Activated T-helper 1 cell treated with anti-CD3 and anti-CD28 coated beads, Interleukin-12 subunit alpha, Interleukin-12 subunit beta, Interleukin-2, Interleukin-4 antibody, amounts not matched to agents 30 ng/mL and 10 ng/mL and 1 ng/mL, durations not matched to agents 14 hours and 24 hours and 36 hours (primary cell): Measurements from ENCODE around the gene DGKG. TPM values are rescaled to one million over a fixed set of nuclear protein-coding genes. Genes with fewer than 3 reads are reported as not detected.
A peak's percentile ranks its signal among the peaks of the same experiment; 100 is the strongest.

Experiments used
- DNase-seq: peaks from one replicate; pipeline ENCODE4 v3.0.0; 2021; ENCODE audit warnings: low spot score
- H3K27ac Mint-ChIP-seq: one replicate; pipeline ENCODE4 v1.8.0; 2021; ENCODE audit warnings: mild to moderate bottlenecking, mixed read lengths
- H3K27me3 Mint-ChIP-seq: one replicate; pipeline ENCODE4 v1.8.0; 2022; ENCODE audit warnings: mild to moderate bottlenecking, moderate library complexity, mixed read lengths; ENCODE audit not compliant: insufficient read depth
- H3K36me3 Mint-ChIP-seq: one replicate; pipeline ENCODE4 v1.8.0; 2021; ENCODE audit warnings: low read depth, mixed read lengths
- H3K4me1 Mint-ChIP-seq: one replicate; pipeline ENCODE4 v1.8.0; 2021; ENCODE audit warnings: low read depth, mixed read lengths
- H3K4me3 Mint-ChIP-seq: one replicate; pipeline ENCODE4 v1.8.0; 2021; ENCODE audit warnings: mild to moderate bottlenecking, moderate library complexity, mixed read lengths
- H3K9me3 Mint-ChIP-seq: one replicate; pipeline ENCODE4 v1.8.0; 2021; ENCODE audit warnings: mixed read lengths
- intact Hi-C: fragments of 100-400 bp; cut with micrococcal nuclease; formaldehyde crosslinking; loops from one replicate; pipeline ENCODE4 v1.15.1; 2024
- total RNA-seq: library from RNA; stranded (reverse); gene quantifications from 2 replicates; pipeline ENCODE4 v1.2.3, GENCODE V29; 2022

The DGKG gene
- total RNA-seq, 1 donor from 2014 or later: 0.26 TPM

GRCh38 chr3:186109897-186110803 is 251.9 kb downstream of the DGKG start:
- Mint-ChIP-seq H3K9me3 (no peaks in the 10 kb centered on the region), H3K27me3 (peaks cover 81% of the 10 kb centered on the region), H3K27ac (no peak overlapping the region), H3K4me3 (peak overlapping the region; percentile 90), H3K4me1 (peaks cover 42% of the 10 kb centered on the region), H3K36me3 (peaks cover 7% of the 10 kb centered on the region)
- no peak for DNase-seq
- intact Hi-C loops: loop anchor here (1.0 to 5.0 kb wide), 15 partner anchors 43 to 1022 kb away; partner anchors contain the start of genes DGKG, EIF4A2, TBCCD1 and TRA2B

GRCh38 chr3:186108941-186109865 is 252.8 kb downstream of the DGKG start, which contains the start of gene ETV5:
Gene ETV5, minus strand, starts transcription at chr3:186109089. Its CDS starts 3,221 bp downstream, at chr3:186105868.
- H3K27ac Mint-ChIP-seq: peak within 1 kb of the TSS; percentile 87
- intact Hi-C loops: loop anchor here (1.0 to 5.0 kb wide), 14 partner anchors 44 to 1023 kb away; partner anchors contain the start of genes DGKG, EIF4A2, TBCCD1 and TRA2B
- H3K4me3 Mint-ChIP-seq: peak within 1 kb of the TSS; percentile 90

DNA sequence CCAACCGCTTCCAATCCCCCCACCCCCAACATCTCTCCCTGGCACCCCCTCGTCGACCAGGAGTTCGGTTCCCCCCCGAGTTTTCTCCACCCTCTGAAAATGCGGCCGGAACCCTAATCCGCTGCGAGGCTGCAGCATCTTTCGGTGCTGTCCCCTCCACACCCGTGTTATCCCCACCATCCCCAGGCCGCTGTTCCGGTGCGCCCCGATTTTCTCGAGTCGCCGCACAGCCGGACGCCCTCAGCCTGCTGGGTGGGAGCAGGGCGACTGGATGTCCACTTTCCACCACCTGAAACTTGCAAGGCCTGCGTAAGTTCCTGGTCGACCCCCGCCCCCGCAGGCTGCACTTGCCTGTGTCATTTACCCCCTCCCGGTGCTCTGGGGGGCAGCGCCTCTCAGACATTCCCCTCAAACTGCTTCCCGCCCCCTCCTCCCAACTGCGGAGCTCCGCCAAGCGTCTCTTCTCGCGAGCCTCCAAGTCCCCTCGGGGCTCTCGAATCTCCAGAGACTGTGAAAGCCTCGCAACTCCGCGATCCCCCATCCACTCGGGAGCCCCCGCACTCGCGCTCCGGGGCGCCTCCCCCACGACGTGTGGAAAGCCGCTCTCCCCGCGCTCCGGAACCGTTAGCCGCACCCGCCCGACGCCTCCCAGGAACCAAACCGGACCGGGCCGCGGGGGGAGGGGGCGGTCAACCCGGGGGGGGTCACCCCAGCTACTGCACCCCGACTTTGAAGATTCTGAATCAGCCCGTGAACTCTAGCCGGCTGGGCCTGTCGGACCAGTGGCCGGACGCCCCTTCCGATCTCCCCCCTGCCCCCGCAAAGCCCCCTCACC is 253.7 kb downstream of the DGKG start:
- Mint-ChIP-seq H3K4me1 (peaks cover 42% of the 10 kb centered on the region), H3K9me3 (no peaks in the 10 kb centered on the region), H3K27me3 (peaks cover 74% of the 10 kb centered on the region), H3K27ac (peak overlapping the region; percentile 19), H3K4me3 (peak overlapping the region; percentile 90), H3K36me3 (peaks cover 7% of the 10 kb centered on the region)
- no peak for DNase-seq
- intact Hi-C loops: loop anchor here (2.0 to 5.0 kb wide), 9 partner anchors 72 to 1024 kb away; partner anchors contain the start of genes DGKG, EIF4A2 and TRA2B

More at GRCh38 chr3:186108941-186109865, 252.8 kb downstream of the DGKG start, which contains the start of gene ETV5:
- Mint-ChIP-seq H3K9me3 (no peaks in the 10 kb centered on the region), H3K27me3 (peaks cover 74% of the 10 kb centered on the region), H3K4me1 (peaks cover 42% of the 10 kb centered on the region), H3K36me3 (peaks cover 7% of the 10 kb centered on the region)
- peak; percentile 91 for DNase-seq

GRCh38 chr3:186107215-186108105 is 254.6 kb downstream of the DGKG start:
- peaks cover 74% of the 10 kb centered on the region for H3K27me3 Mint-ChIP-seq
- peak overlapping the region; percentile 19 for H3K27ac Mint-ChIP-seq
- peaks cover 7% of the 10 kb centered on the region for H3K36me3 Mint-ChIP-seq

DNA sequence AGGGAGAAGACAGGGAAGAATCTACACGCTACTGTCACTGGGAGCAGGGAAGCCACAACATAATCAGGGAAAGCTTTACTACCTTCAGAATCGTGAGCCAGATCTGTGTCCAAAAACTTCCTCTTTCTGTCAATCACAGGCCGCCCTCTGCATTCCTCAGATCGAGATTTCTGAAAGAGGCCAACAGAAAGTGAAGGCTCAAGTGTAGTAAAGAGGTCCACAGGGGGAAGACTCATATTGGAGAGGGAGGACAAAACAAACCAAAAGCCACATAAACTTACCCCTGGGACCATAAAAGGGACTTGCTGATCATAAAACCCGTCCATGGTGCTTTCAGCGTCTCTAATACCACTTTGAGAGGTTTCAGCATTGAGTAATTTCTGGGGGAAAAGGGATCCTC is 256.5 kb downstream of the DGKG start:
- H3K27me3 Mint-ChIP-seq: peaks cover 60% of the 10 kb centered on the region
- H3K4me1 Mint-ChIP-seq: peaks cover 30% of the 10 kb centered on the region
- H3K9me3 Mint-ChIP-seq: no peaks in the 10 kb centered on the region
- no peak overlapping the region for H3K27ac Mint-ChIP-seq
- no peak for DNase-seq
- H3K36me3 Mint-ChIP-seq: peaks cover 9% of the 10 kb centered on the region
- no peak overlapping the region for H3K4me3 Mint-ChIP-seq
- intact Hi-C loops: loop anchor here (5.0 kb wide), 7 partner anchors 137 to 1027 kb away; partner anchors contain the start of genes DGKG and EIF4A2

More at GRCh38 chr3:186107215-186108105, 254.6 kb downstream of the DGKG start:
- intact Hi-C loops: loop anchor here (2.0 to 5.0 kb wide), 9 partner anchors 73 to 1025 kb away; partner anchors contain the start of genes DGKG, EIF4A2 and TRA2B
- H3K9me3 Mint-ChIP-seq: no peaks in the 10 kb centered on the region
- H3K4me3 Mint-ChIP-seq: peak overlapping the region; percentile 90
- H3K4me1 Mint-ChIP-seq: peaks cover 42% of the 10 kb centered on the region
- DNase-seq: peak; percentile 32

GRCh38 chr3:186102687-186103086 is 259.3 kb downstream of the DGKG start:
- peaks cover 14% of the 10 kb centered on the region for H3K4me1 Mint-ChIP-seq
- H3K27me3 Mint-ChIP-seq: peaks cover 70% of the 10 kb centered on the region
- DNase-seq: no peak
- H3K36me3 Mint-ChIP-seq: peaks cover 7% of the 10 kb centered on the region
- intact Hi-C loops: no loop called here
- no peak overlapping the region for H3K4me3 Mint-ChIP-seq
- H3K27ac Mint-ChIP-seq: no peak overlapping the region
- H3K9me3 Mint-ChIP-seq: no peaks in the 10 kb centered on the region

DNA sequence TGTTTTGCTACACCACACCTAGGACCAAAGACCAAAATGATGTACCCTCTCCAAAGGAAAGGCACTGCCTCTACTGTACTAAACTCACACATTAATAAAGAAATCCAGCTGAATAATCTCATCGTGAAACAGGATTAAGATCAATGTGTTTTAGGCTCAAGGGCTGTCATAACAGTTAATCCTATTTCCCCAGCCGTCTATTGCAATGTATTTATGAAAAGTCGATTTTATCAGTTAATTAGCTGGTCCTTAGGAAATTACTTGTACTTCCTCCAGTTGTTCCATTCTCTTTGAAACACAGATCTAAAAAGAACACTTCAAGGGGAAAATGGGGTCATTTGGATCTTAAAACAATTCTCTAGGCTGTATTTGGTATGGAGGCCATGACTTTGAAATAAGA is 261.6 kb downstream of the DGKG start:
- no peak overlapping the region for H3K4me3 Mint-ChIP-seq
- peaks cover 5% of the 10 kb centered on the region for H3K4me1 Mint-ChIP-seq
- peaks cover 69% of the 10 kb centered on the region for H3K27me3 Mint-ChIP-seq
- intact Hi-C loops: no loop called here
- H3K27ac Mint-ChIP-seq: no peak overlapping the region
- peaks cover 3% of the 10 kb centered on the region for H3K36me3 Mint-ChIP-seq
- H3K9me3 Mint-ChIP-seq: no peaks in the 10 kb centered on the region
- no peak for DNase-seq

GRCh38 chr3:186099178-186099577 is 262.9 kb downstream of the DGKG start:
- H3K36me3 Mint-ChIP-seq: peaks cover 2% of the 10 kb centered on the region
- H3K4me3 Mint-ChIP-seq: no peak overlapping the region
- no peak overlapping the region for H3K27ac Mint-ChIP-seq
- intact Hi-C loops: no loop called here
- DNase-seq: no peak
- no peaks in the 10 kb centered on the region for H3K9me3 Mint-ChIP-seq
- peaks cover 5% of the 10 kb centered on the region for H3K4me1 Mint-ChIP-seq
- H3K27me3 Mint-ChIP-seq: peaks cover 71% of the 10 kb centered on the region

DNA sequence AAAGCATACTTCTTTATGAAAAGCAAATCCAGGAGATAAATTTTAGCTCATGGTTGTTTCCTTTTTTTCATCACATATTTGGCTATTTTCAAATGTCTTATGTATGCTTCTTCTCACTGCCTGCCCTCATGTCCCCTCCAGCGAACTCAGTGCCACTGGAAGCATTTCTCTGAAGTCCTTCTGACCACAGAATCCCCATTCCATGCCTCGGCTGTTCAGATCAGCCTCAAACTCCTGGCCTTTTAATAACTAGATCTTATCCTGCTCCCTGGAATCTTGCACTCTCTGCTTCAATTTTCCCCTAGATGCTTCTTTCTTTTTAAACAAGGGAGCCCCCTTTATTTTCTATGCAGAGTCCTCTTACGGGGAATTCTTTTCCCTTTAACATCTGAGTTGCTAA is 263.3 kb downstream of the DGKG start:
- Mint-ChIP-seq H3K9me3 (no peaks in the 10 kb centered on the region), H3K27me3 (peaks cover 70% of the 10 kb centered on the region), H3K4me3 (no peak overlapping the region), H3K27ac (no peak overlapping the region), H3K4me1 (peaks cover 5% of the 10 kb centered on the region), H3K36me3 (peaks cover 2% of the 10 kb centered on the region)
- intact Hi-C loops: no loop called here
- DNase-seq: no peak

DNA sequence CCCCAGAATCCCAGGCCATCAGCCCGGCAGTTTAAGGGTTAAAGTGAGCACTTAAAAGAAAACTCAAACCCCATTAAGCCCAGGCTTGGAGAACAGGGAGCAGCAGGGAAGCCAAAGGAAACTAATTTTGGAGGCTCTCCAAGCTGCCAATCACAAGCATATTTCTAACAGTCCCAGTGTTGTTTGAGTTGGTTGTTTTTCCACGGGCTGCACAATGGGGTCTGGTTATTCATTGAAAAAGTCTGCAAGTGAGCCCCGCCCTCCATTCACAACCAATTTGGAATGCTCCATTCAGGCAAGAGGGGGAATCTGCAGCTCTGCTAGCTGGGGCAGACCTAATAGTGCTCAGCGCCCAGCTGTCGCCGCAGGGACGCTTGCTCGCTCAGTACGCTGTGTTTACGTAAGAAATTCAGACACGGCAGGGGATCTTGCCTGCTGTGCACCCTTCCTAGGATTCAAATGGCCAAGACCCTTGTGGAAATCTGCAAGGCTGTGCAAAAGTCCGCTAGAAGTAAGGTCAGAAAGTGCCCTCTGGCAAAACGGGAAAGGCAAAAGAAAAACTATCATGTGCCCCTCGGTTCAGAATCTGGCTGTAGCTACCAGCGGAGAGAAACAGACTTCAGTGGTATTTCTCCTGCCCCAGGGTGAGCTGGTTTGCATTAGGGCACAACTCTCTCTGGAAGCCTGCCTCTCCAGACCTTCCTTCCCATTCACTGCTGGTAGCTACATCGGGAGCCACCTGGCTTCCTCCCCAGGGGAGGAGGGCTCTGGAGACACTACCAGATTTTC is 264.2 kb downstream of the DGKG start:
- Mint-ChIP-seq H3K27me3 (peaks cover 66% of the 10 kb centered on the region), H3K36me3 (peaks cover 2% of the 10 kb centered on the region), H3K9me3 (no peaks in the 10 kb centered on the region), H3K4me1 (peaks cover 5% of the 10 kb centered on the region), H3K4me3 (no peak overlapping the region), H3K27ac (no peak overlapping the region)
- no peak for DNase-seq
- intact Hi-C loops: no loop called here
